Gastroesophageal sphincter (tissue), 4 donors: ENCODE measurements around the gene RIPOR3. TPM values are rescaled to one million over a fixed set of nuclear protein-coding genes. Genes with fewer than 3 reads are reported as not detected.

Experiments
- ATAC-seq: fragments of 150-250 bp; one replicate; pipeline ENCODE4 v1.9.1; 2016; ENCODE audit warnings: mild to moderate bottlenecking, moderate library complexity
- H3K27ac ChIP-seq, 4 donors: fragments of 200-600 bp; sonication (generic) in 3 of 4; 1 replicate in 3 of 4; 2 replicates in 1 of 4; pipeline ENCODE4 v1.5.1; 2016 to 2019
- H3K27me3 ChIP-seq: fragments of 200-600 bp; sonication (generic); one replicate; pipeline ENCODE4 v1.5.1; 2019
- H3K36me3 ChIP-seq, 2 donors: fragments of 200-600 bp; sonication (generic); one replicate each; pipeline ENCODE4 v1.5.1; 2019; ENCODE audit warnings: control low read depth in 1 of 2
- H3K4me1 ChIP-seq, 3 donors: fragments of 200-600 bp; sonication (generic); 1 replicate in 2 of 3; 2 replicates in 1 of 3; pipeline ENCODE4 v1.5.1; 2016 to 2019; ENCODE audit warnings: control low read depth in 2 of 3
- H3K4me3 ChIP-seq, 2 donors: fragments of 200-600 bp; sonication (generic); one replicate each; pipeline ENCODE4 v1.5.1; 2019; ENCODE audit warnings: mild to moderate bottlenecking in 1 of 2, moderate library complexity in 1 of 2
- H3K9me3 ChIP-seq, 3 donors: fragments of 200-600 bp; sonication (generic); one replicate each; pipeline ENCODE4 v1.5.1; 2017 to 2019; ENCODE audit warnings: control low read depth in 2 of 3
- CTCF ChIP-seq, 4 experiments: fragments of 200-600 bp in 2 of 4; fragments of 450-650 bp in 2 of 4; sonication (generic) in 1 of 4; IDR thresholded peaks; one replicate each; pipeline ENCODE4 v1.5.1; 2017 to 2019; ENCODE audit warnings: antibody characterized with exemption in 4 of 4, mild to moderate bottlenecking in 2 of 4, moderate library complexity in 2 of 4
- EP300 ChIP-seq: sonication (generic); formaldehyde crosslinking; IDR thresholded peaks from one replicate; pipeline ENCODE4 v1.6.1; 2017; ENCODE audit warnings: antibody characterized with exemption, mild to moderate bottlenecking
- POLR2A ChIP-seq, 2 donors: fragments of 450-650 bp; IDR thresholded peaks; one replicate each; pipeline ENCODE4 v1.6.1; 2017; ENCODE audit warnings: antibody characterized with exemption in 2 of 2, mild to moderate bottlenecking in 2 of 2, moderate library complexity in 1 of 2
- POLR2AphosphoS5 ChIP-seq: sonication (generic); formaldehyde crosslinking; IDR thresholded peaks from one replicate; pipeline ENCODE4 v1.6.1; 2017; ENCODE audit warnings: antibody characterized with exemption
- WGBS, 2 donors: methylation state at CpG; one replicate each; pipeline ENCODE4 v1.1.5; 2018; ENCODE audit warnings: low coverage in 1 of 2; 5-methylcytosine and 5-hydroxymethylcytosine counted together
- total RNA-seq, 4 donors: library from RNA; depleted of rRNA; stranded (reverse); fragments of >200 nt; gene quantifications; one replicate each; pipeline ENCODE4 v1.1.0, GENCODE V29; 2016

RIPOR3 gene
- total RNA-seq, 4 donors from 2014 or later, result 8.2 to 24.1 (median 12.9) TPM

DNA sequence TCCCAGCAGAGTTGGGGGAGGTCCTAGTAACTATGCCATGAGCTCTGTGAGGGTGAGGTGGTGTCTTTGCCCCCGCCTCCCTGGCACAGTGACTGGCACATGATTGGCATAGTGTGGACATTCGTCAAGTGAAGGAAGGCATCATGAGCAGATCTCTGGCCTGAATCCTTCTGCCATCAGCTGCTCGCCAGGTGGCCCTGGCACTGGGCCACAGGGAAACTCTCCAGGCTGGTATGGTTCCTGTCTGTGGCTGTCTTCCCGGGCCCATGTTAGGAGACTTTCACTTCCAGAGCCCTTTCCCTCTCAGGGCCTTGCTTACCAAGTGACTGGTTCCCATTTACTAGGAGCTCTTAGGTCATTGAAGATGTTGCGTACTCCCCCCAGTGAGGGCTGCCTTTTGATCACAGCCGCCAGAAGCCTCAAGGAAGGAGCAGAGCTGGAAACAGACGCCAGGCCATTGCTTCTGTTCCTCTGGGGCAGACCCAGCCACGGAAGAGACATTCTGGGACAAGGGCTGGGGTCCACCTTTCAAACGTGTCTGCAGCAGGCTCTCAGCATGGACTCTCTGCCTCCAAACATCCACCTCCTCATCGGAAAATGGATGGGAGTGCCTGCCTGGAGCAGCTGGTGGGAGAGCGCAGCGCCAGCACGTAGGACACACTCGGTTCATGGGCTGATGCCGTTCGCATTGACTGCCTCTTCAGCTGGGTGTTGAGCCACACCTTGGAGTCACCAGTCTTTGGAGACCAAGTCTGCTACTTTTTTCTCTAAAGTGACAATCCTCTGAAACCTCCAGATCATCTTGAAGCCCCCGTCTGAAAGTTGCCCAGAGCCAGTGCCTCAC, 113.9 kb downstream of the RIPOR3 start:
- TF ChIP-seq CTCF (IDR thresholded peaks at IDR 0.05), result no peak
- peak; percentile 29 for TF ChIP-seq POLR2AphosphoS5
- Histone ChIP-seq H3K27me3 (no peaks in the 10 kb centered on the region), H3K4me1 (peaks cover 3 to 56% (median 14%) of the 10 kb centered on the region in 3 donors), H3K27ac (peak overlapping the region in 3 of 4 donors; percentile 47 to 61 (median 57)), H3K4me3 (no peak overlapping the region), H3K36me3 (peaks cover 0 to 80% of the 10 kb centered on the region in 2 donors), H3K9me3 (no peaks in the 10 kb centered on the region)
- no peak for ATAC-seq
- 20 to 50% methylated on average over 1 to 9 of the region's 17 CpGs for WGBS, 2 donors

- TF ChIP-seq EP300 (no peak), CTCF (IDR thresholded peaks at IDR 0.05) (peak; percentile 51 to 85 (median 81)), POLR2A (IDR thresholded peaks at IDR 0.05) (no peak), POLR2AphosphoS5 (peak; percentile 81)
- H3K27me3 ChIP-seq, result no peaks in the 10 kb centered on the region
- peaks cover 3 to 69% (median 14%) of the 10 kb centered on the region in 3 donors for H3K4me1 ChIP-seq
- no peaks in the 10 kb centered on the region for H3K9me3 ChIP-seq
- peak overlapping the region in 3 of 4 donors; percentile 9 to 61 (median 59) for H3K27ac ChIP-seq
- WGBS, 2 donors, result 49 to 70% methylated on average over 1 to 11 of the region's 12 CpGs
- H3K4me3 ChIP-seq, result no peak overlapping the region
- peak; percentile 75 for ATAC-seq
- peaks cover 0 to 66% of the 10 kb centered on the region in 2 donors for H3K36me3 ChIP-seq
Measured at GRCh38 chr20:50575865-50576720, 115.2 kb downstream of the RIPOR3 start.

DNA sequence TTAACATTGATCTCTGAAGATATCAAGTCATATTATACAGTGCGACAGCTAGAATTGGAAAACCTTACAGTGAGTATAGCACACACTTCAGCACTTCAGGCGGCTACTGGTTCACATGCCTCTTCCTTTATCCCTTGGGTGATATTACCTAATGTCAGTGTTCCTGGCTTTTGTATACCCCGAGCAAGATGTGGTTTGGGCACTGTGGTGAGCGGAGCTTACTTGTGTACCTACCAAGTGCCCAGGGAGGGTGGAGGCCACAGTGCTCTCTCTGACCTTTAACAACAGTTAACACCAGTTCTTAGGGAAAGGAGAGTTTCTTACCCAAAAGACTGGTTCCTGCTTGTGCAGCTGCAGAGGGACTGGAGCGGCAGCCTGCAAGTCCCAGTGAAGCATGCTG, 116.8 kb downstream of the RIPOR3 start:
- H3K27me3 ChIP-seq, result no peaks in the 10 kb centered on the region
- H3K9me3 ChIP-seq, result no peaks in the 10 kb centered on the region
- H3K4me3 ChIP-seq, result no peak overlapping the region
- peaks cover 3 to 75% (median 16%) of the 10 kb centered on the region in 3 donors for H3K4me1 ChIP-seq
- no peak for ATAC-seq
- peaks cover 0 to 57% of the 10 kb centered on the region in 2 donors for H3K36me3 ChIP-seq
- WGBS, 2 donors, result 83 to 98% methylated on average over 4 to 5 of the region's 5 CpGs
- peak overlapping the region in 1 of 4 donors; percentile 61 for H3K27ac ChIP-seq
- TF ChIP-seq CTCF (IDR thresholded peaks at IDR 0.05) (no peak), EP300 (no peak), POLR2A (IDR thresholded peaks at IDR 0.05) (no peak), POLR2AphosphoS5 (no peak)

DNA sequence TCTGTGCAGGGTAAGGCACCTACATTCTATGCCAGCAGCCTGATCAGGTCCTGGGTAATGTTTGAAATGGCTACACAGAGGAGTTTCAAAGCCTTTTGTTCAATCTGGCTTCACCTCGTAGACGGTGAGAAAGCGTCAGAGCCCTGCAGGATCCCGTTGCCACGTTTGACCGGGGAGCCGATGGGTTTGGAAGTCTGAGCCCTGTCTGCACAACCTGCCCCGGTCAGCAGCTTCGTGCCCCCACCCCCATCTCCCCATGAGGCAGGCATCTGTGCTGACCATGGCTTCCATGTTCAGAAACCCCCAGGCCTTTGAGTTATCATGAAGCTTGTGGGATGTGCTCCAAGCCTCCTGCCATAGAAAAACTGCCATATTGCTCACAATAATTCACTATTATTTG, 117.2 kb downstream of the RIPOR3 start:
- 93% methylated on average over 6 of the region's 9 CpGs; no CpG with 5 or more reads in 1 of the 2 donors for WGBS, 2 donors
- Histone ChIP-seq H3K27ac (peak overlapping the region in 2 of 4 donors; percentile 58 to 64), H3K4me1 (peaks cover 3 to 72% (median 16%) of the 10 kb centered on the region in 3 donors), H3K36me3 (peaks cover 0 to 57% of the 10 kb centered on the region in 2 donors), H3K27me3 (no peaks in the 10 kb centered on the region), H3K4me3 (no peak overlapping the region), H3K9me3 (no peaks in the 10 kb centered on the region)
- TF ChIP-seq EP300, result no peak
- no peak for TF ChIP-seq CTCF (IDR thresholded peaks at IDR 0.05)
- no peak for TF ChIP-seq POLR2A (IDR thresholded peaks at IDR 0.05)
- TF ChIP-seq POLR2AphosphoS5, result no peak
- no peak for ATAC-seq
